ENCODE data around the gene RPL9.
"Not testable (repeated sequence)": the region's sequence is repeated elsewhere in the genome, so short reads cannot be mapped to it uniquely, and the experiment has no call there.

Gene RPL9

GRCh38 chr4:39464886-39465501 is 6.3 kb upstream of the RPL9 start:
- no peak for DNase-seq

GRCh38 chr4:39458161-39458504 is 589 bp downstream of the RPL9 start:
- not testable (repeated sequence) for DNase-seq

GRCh38 chr4:39456946-39457763 is 1.6 kb downstream of the RPL9 start:
- no peak for DNase-seq

- DNase-seq = no peak
Observed at GRCh38 chr4:39455486-39455885, 3.2 kb downstream of the RPL9 start.

- DNase-seq = no peak
Observed at GRCh38 chr4:39453738-39454137, 5.0 kb downstream of the RPL9 start.

- DNase-seq = no peak
Observed at GRCh38 chr4:39452860-39453587, 5.7 kb downstream of the RPL9 start.

GRCh38 chr4:39452153-39452859 is 6.4 kb downstream of the RPL9 start:
- DNase-seq = no peak

GRCh38 chr4:39451423-39452023 is 7.2 kb downstream of the RPL9 start:
- no peak for DNase-seq

- DNase-seq = no peak
Observed at GRCh38 chr4:39450618-39451017, 8.1 kb downstream of the RPL9 start.

GRCh38 chr4:39446842-39447573 is 11.7 kb downstream of the RPL9 start:
- DNase-seq = no peak

GRCh38 chr4:39446483-39446841 is 12.3 kb downstream of the RPL9 start:
- DNase-seq = no peak

GRCh38 chr4:39442998-39443397 is 15.7 kb downstream of the RPL9 start:
- no peak for DNase-seq

GRCh38 chr4:39441593-39441992 is 17.1 kb downstream of the RPL9 start:
- no peak for DNase-seq

GRCh38 chr4:39435659-39436563 is 22.8 kb downstream of the RPL9 start:
- no peak for DNase-seq

GRCh38 chr4:39433878-39434492 is 24.7 kb downstream of the RPL9 start:
- DNase-seq = no peak

- no peak for DNase-seq
Observed at GRCh38 chr4:39429476-39430334, 29.0 kb downstream of the RPL9 start.

- no peak for DNase-seq
Observed at GRCh38 chr4:39427520-39428114, 31.1 kb downstream of the RPL9 start.

- DNase-seq = no peak
Observed at GRCh38 chr4:39426728-39427127, 32.0 kb downstream of the RPL9 start.

GRCh38 chr4:39425297-39425696 is 33.4 kb downstream of the RPL9 start:
- not testable (repeated sequence) for DNase-seq

Data from NCI-H1048 (cell line).